Measurements from ENCODE around the gene LCE4A. TPM values are rescaled to one million over a fixed set of nuclear protein-coding genes. Genes with fewer than 3 reads are reported as not detected.

Gene LCE4A
- total RNA-seq, 1 donor from 2014 or later, result not detected

GRCh38 chr1:152756872-152757271, 48.9 kb downstream of the LCE4A start:
- no peaks in the 10 kb centered on the region for H3K27me3 Mint-ChIP-seq (ENCODE audit: insufficient read depth)
- no peak for DNase-seq (ENCODE audit: low spot score)

GRCh38 chr1:152757747-152758146, 49.8 kb downstream of the LCE4A start, which contains the start of gene KPRP:
KPRP (plus strand) TSS chr1:152758025; CDS start chr1:152759589, 1,564 bp downstream.
- intact Hi-C loops (cut with micrococcal nuclease), result no loop called here
- Mint-ChIP-seq H3K36me3 (ENCODE audit: low read depth) (no peaks in the 10 kb centered on the region), H3K27ac (no peak within 1 kb of the TSS), H3K4me1 (ENCODE audit: low read depth) (no peaks in the 10 kb centered on the region), H3K4me3 (no peak within 1 kb of the TSS), H3K27me3 (ENCODE audit: insufficient read depth) (no peaks in the 10 kb centered on the region), H3K9me3 (no peaks in the 10 kb centered on the region)
- no peak for DNase-seq (ENCODE audit: low spot score)

More at GRCh38 chr1:152756872-152757271, 48.9 kb downstream of the LCE4A start:
- Mint-ChIP-seq H3K4me3 (no peak overlapping the region), H3K9me3 (no peaks in the 10 kb centered on the region), H3K36me3 (ENCODE audit: low read depth) (no peaks in the 10 kb centered on the region), H3K27ac (no peak overlapping the region), H3K4me1 (ENCODE audit: low read depth) (peaks cover 4% of the 10 kb centered on the region)
- intact Hi-C loops (cut with micrococcal nuclease), result no loop called here

GRCh38 chr1:152758636-152759035, 50.7 kb downstream of the LCE4A start:
- intact Hi-C loops (cut with micrococcal nuclease), result no loop called here
- Mint-ChIP-seq H3K27me3 (ENCODE audit: insufficient read depth) (no peaks in the 10 kb centered on the region), H3K36me3 (ENCODE audit: low read depth) (no peaks in the 10 kb centered on the region), H3K4me3 (no peak overlapping the region), H3K27ac (no peak overlapping the region), H3K4me1 (ENCODE audit: low read depth) (no peaks in the 10 kb centered on the region), H3K9me3 (no peaks in the 10 kb centered on the region)
- no peak for DNase-seq (ENCODE audit: low spot score)

Other genes with a start within 250 kb of the LCE4A start
- not detected in 2 replicates for gene LCE5A, start 197.4 kb upstream of the LCE4A start, total RNA-seq
- not detected in 2 replicates for gene CRCT1, start 193.7 kb upstream of the LCE4A start, total RNA-seq
- not detected in 2 replicates for gene LCE3E, start 141.4 kb upstream of the LCE4A start, total RNA-seq
- gene LCE3D, start 127.6 kb upstream of the LCE4A start, total RNA-seq, result not detected in 2 replicates
- not detected in 2 replicates for gene LCE3C, start 107.9 kb upstream of the LCE4A start, total RNA-seq
- gene LCE3B, start 94.3 kb upstream of the LCE4A start, total RNA-seq, result not detected in 2 replicates
- gene LCE3A, start 85.1 kb upstream of the LCE4A start, total RNA-seq, result not detected in 2 replicates
- not detected in 2 replicates for gene LCE2D, start 44.8 kb upstream of the LCE4A start, total RNA-seq
- gene LCE2C, start 32.9 kb upstream of the LCE4A start, total RNA-seq, result not detected in 2 replicates
- gene LCE2B, start 22.0 kb upstream of the LCE4A start, total RNA-seq, result not detected in 2 replicates
- not detected in 2 replicates for gene LCE2A, start 9.8 kb upstream of the LCE4A start, total RNA-seq
- gene KPRP, start 49.9 kb downstream of the LCE4A start, total RNA-seq, result not detected in 2 replicates
- not detected in 2 replicates for gene LCE1F, start 67.0 kb downstream of the LCE4A start, total RNA-seq
- gene LCE1E, start 78.1 kb downstream of the LCE4A start, total RNA-seq, result not detected in 2 replicates
- not detected in 2 replicates for gene LCE1D, start 88.6 kb downstream of the LCE4A start, total RNA-seq
- not detected in 2 replicates for gene LCE1C, start 98.5 kb downstream of the LCE4A start, total RNA-seq
- not detected in 2 replicates for gene LCE1B, start 103.8 kb downstream of the LCE4A start, total RNA-seq
- gene LCE1A, start 119.3 kb downstream of the LCE4A start, total RNA-seq, result not detected in 2 replicates
- not detected in 2 replicates for gene LCE6A, start 134.7 kb downstream of the LCE4A start, total RNA-seq
- gene LCE7A, start 151.8 kb downstream of the LCE4A start, total RNA-seq, result not detected in 2 replicates
- gene SMCP, start 170.2 kb downstream of the LCE4A start, total RNA-seq, result not detected in 2 replicates
- gene IVL, start 200.4 kb downstream of the LCE4A start, total RNA-seq, result not detected in 2 replicates
- gene SPRR5, start 239.0 kb downstream of the LCE4A start, total RNA-seq, result not detected in 2 replicates

All from activated T-helper 1 cell treated with anti-CD3 and anti-CD28 coated beads, Interleukin-12 subunit alpha, Interleukin-12 subunit beta, Interleukin-2, Interleukin-4 antibody, amounts not matched to agents 30 ng/mL and 10 ng/mL and 1 ng/mL, durations not matched to agents 14 hours and 24 hours and 36 hours (primary cell).